ENCODE data around the gene VPS18.
"Not testable (repeated sequence)": the region's sequence is repeated elsewhere in the genome, so short reads cannot be mapped to it uniquely, and the experiment has no call there.

VPS18 gene, protein sequence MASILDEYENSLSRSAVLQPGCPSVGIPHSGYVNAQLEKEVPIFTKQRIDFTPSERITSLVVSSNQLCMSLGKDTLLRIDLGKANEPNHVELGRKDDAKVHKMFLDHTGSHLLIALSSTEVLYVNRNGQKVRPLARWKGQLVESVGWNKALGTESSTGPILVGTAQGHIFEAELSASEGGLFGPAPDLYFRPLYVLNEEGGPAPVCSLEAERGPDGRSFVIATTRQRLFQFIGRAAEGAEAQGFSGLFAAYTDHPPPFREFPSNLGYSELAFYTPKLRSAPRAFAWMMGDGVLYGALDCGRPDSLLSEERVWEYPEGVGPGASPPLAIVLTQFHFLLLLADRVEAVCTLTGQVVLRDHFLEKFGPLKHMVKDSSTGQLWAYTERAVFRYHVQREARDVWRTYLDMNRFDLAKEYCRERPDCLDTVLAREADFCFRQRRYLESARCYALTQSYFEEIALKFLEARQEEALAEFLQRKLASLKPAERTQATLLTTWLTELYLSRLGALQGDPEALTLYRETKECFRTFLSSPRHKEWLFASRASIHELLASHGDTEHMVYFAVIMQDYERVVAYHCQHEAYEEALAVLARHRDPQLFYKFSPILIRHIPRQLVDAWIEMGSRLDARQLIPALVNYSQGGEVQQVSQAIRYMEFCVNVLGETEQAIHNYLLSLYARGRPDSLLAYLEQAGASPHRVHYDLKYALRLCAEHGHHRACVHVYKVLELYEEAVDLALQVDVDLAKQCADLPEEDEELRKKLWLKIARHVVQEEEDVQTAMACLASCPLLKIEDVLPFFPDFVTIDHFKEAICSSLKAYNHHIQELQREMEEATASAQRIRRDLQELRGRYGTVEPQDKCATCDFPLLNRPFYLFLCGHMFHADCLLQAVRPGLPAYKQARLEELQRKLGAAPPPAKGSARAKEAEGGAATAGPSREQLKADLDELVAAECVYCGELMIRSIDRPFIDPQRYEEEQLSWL

DNA sequence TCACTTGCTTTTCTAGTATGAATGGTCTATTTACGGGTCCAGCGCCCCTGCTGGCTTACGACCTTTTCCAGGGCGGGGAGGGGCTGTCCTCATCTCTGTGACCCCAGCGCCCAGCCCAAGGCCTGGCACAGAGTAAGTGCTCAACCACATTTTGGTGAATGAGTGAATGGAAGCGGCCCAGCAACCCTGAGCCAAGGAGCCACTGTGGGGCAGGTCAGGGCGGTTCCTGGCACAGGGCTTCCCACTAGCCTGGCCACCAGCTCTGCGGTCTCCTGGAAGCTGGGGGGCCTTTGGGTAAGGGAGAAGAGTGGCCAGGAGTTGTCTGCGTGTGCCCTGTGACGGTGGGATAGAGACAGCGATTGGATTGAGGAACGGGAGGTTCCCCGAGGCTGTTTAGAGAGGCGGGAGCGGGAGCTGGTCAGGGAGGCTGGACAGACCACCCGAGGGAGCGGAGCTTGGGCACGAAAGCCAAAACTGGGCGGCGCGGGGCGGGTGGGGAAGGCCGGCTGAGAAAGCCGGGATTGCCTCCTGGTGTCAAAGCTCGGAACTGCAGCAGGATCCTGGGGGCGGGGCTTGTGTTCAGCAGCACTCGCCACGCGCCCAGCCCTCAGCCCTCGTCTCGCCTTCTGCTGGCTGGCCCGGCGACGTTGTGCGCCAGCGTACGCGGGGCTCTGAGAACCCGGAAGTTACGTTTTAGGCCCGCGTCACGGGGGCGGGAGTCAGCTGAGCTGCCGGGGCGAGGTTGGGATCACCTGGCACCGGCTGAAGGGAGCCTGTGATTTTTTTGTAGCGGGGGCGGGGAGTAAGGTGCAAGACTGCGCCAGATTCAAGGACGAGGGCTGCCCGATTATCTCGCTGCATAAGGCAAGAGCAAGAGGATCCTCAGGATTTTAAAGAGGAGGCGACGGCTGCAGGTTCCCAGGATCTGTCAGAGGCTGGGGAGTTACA lies at the start of gene VPS18:
Gene VPS18 (plus strand): TSS at position 718 of the 948 bp plus-strand sequence. CDS start 319 bp downstream, outside the sequence.
- DNase-seq = peak; percentile 99

DNA sequence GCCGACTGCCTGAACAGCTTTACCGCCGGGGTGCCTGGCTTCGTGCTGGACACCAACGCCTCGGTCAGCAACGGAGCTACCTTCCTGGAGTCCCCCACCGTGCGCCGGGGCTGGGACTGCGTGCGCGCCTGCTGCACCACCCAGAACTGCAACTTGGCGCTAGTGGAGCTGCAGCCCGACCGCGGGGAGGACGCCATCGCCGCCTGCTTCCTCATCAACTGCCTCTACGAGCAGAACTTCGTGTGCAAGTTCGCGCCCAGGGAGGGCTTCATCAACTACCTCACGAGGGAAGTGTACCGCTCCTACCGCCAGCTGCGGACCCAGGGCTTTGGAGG lies 49.6 kb upstream of the VPS18 start:
- DNase-seq = peak; percentile 42

GRCh38 chr15:40845036-40845435 lies 49.2 kb upstream of the VPS18 start:
- DNase-seq = no peak

DNA sequence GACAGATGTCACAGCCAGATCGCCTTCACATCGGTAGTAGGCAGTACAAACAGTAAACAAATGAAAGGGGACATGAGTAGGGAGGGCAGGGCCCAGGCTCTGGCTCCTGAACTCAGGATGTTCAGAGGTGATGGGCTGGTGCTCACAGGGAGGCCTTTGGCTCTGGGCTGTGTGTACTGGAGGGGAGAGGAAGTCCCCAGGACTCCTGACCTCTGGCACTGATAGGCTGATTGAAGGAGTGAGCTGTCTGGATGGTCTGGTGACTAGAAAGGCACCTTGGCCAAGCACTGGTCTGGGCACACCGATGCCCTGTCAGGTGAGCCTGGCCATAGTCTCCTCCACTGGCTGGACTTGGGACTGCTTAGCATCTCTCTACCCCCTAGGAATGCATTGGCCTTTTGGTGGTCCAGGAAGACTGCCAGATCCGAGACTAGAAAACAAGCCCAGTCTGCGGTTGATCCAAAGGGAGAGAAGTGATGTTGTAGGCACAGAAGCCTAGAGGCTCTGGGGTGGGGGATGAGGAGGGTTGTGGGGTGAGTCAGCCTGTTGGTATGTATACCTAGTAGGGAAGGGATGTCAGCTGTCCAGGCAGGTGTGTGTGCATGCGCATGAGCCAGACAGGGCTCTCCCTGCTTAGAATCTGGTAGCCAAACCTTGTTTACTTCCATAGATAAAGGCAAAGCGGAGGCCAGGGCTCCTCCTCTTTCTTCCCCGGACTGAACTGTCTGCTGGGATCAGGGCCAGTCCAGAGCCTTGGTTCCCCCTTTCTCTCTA lies 48.6 kb upstream of the VPS18 start:
- no peak for DNase-seq

- DNase-seq = no peak
Measured at GRCh38 chr15:40846841-40847222, 47.4 kb upstream of the VPS18 start.

- DNase-seq = no peak
Measured at GRCh38 chr15:40847223-40847961, 46.9 kb upstream of the VPS18 start.

GRCh38 chr15:40850576-40851112 lies 43.6 kb upstream of the VPS18 start:
- no peak for DNase-seq

DNA sequence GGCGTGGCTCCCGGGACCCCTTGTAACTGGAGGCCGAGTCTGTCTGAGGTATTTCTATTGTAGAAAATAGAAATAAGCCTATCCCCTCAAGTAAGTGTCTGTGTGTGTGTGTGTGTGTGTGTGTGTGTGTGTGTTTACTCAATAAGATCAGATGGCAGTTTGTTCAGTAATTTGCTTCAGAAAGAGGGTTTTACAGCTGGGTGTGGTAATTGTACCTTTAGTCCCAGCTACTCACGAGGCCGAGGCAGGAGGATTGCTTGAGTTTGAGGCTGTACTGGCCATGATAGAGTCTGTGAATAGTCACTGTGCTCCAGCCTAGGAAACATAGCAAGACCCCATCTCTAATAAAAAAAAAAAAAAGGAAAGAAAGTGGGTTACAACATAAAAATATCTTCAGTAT lies 41.7 kb upstream of the VPS18 start:
- DNase-seq = no peak

GRCh38 chr15:40853241-40853890 lies 40.9 kb upstream of the VPS18 start:
- no peak for DNase-seq

GRCh38 chr15:40854161-40854560 lies 40.1 kb upstream of the VPS18 start:
- DNase-seq = no peak

GRCh38 chr15:40855706-40856234 lies 38.5 kb upstream of the VPS18 start:
- DNase-seq = no peak

DNA sequence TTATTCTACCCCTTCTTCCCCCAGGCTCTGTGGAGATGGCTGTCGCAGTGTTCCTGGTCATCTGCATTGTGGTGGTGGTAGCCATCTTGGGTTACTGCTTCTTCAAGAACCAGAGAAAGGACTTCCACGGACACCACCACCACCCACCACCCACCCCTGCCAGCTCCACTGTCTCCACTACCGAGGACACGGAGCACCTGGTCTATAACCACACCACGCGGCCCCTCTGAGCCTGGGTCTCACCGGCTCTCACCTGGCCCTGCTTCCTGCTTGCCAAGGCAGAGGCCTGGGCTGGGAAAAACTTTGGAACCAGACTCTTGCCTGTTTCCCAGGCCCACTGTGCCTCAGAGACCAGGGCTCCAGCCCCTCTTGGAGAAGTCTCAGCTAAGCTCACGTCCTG lies 37.5 kb upstream of the VPS18 start:
- DNase-seq = no peak

DNA sequence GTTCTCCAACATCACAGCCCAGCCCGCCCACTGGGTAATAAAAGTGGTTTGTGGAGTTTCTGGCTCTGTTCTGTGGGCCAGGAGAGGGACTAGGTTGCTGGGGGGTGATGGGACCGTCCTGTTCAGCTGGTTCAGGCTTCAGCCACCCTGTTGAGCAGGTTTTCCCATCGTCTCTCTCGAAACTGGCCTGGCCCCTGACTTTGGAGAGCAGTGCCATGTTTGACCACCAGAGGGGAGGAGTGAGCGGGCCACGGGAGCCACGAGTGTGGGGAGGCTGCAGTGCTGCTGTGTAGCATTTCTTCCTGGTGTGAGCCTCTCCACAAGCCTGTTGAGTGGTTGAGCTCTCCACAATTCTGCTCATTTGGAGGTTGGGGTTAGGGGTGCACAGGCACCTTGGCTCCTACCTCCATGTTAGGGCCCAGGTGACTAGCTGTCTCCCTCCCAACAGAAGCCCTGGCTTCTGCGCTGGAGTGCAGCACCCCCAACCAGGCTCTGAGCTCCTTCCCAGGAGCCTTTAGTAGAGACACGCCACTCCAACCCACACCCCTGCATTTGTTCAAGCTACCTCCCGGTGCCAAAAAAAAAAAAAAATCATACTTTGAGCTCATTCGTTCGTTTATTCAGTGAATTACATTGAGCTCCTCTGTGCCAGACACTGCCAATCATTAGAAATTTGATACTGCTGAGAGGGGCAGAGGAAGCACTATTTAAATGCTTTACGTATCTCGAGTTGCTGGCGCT lies 36.5 kb upstream of the VPS18 start:
- DNase-seq = peak; percentile 82

DNA sequence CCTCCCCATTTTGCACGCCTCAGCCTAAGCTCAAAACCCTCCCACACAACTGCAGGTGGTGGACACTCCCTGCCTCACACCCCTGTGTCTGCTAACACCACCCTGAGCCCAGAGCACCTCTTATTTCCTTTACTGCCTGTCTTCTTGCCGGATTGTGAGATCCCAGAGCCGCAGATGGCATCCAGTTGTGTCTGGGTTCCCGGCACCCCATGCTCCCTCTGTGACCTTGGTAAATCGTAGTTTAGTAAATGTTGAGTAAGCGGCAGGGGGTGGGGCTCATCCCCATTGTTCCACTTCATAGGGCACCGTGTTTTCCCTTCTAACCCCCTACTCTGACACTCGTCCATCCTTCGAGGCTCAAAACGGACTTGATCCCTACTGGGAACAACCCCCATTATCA lies 35.5 kb upstream of the VPS18 start:
- DNase-seq = no peak

DNA sequence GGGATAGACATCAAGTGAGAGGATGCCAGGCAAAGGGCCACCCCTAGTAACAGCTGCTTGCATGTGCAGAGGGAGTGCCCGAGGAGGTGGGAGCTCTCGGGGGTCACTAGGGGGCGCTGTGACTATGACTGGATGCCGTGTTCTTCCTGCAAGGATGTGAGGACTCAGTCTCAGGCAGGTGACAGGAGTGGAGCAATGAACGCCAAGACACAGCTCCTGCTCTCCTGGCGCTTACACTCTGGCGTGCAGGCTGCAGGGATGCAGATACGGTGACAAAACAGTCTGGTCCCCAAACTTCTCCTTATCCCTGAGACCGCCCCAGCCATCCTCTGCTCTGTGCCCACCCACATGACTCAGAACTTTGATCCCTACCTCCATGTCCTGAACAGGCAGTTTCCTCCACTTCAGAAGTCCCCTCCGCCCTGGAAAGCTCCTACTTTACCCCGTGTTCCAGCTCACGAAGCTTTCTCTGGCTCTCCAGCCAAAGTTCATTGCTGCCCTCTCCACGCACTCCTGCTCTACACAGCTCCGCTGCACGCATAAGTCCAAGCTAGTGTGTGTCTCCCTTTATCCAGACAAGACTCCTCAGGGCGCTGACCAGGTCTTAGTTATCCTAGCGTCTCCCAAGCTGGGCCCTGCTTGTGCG lies 34.9 kb upstream of the VPS18 start:
- peak; percentile 87 for DNase-seq

DNA sequence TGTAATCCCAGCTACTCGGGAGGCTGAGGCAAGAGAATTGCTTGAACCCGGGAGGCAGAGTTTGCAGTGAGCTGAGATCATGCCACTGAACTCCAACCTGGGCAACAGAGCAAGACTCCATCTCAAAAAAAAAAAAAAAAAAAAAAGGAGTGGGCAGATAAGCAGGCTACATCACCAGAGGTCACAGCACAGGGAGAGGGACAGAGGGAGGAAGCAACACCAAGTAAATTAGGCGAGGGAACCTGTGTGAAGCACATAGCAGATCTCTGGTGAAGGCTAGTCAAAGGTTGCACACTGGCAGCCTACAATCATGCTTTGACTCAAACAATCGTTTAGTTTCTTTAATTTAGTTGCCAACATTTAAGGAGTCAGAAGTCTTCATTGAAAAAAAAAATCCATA lies 33.1 kb upstream of the VPS18 start:
- DNase-seq = not testable (repeated sequence)

GRCh38 chr15:40863660-40864270 lies 30.5 kb upstream of the VPS18 start:
- no peak for DNase-seq

- no peak for DNase-seq
Measured at GRCh38 chr15:40867199-40867598, 27.1 kb upstream of the VPS18 start.

Data from stimulated activated CD4-positive, alpha-beta T cell treated with anti-CD3 and anti-CD28 coated beads, Interleukin-4, amount 100 ng/mL, for 24 hours (primary cell).